Upper lobe of left lung (tissue), 4 donors: ENCODE data around the gene MAK.

Experiments
- POLR2A ChIP-seq, 4 donors: fragments of 450-650 bp; IDR thresholded peaks; one replicate each; pipeline ENCODE4 v1.5.1; 2016 to 2017; ENCODE audit warnings: antibody characterized with exemption in 4 of 4, mild to moderate bottlenecking in 2 of 4
- TF ChIP-seq, protein P1 (sequence below), 6 experiments: fragments of 450-650 bp in 4 of 6; fragments of 200-600 bp in 2 of 6; sonication (generic) in 2 of 6; IDR thresholded peaks; one replicate each; pipeline ENCODE4 v1.5.1; 2016 to 2019; ENCODE audit warnings: antibody characterized with exemption in 6 of 6

DNA sequence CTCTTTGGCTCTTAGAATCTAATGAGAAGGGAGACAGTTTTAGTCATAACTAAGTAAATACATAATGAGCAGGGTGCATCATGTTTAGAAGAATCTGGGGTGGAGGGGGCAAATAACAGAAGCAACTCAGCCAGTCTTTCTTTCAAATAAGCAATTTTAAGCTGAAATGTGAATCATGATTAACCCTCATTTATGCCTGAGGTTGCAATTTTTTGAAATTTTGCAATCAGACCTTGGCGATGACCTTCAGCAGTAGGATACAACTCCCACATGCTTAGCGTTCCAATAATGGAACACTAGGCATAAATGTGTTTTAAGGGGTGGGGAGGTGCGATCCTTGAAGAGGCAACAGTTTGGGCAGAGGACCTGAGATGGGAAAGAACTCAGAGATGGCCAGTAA lies 60.1 kb downstream of the MAK start:
- TF ChIP-seq, protein P1, sequence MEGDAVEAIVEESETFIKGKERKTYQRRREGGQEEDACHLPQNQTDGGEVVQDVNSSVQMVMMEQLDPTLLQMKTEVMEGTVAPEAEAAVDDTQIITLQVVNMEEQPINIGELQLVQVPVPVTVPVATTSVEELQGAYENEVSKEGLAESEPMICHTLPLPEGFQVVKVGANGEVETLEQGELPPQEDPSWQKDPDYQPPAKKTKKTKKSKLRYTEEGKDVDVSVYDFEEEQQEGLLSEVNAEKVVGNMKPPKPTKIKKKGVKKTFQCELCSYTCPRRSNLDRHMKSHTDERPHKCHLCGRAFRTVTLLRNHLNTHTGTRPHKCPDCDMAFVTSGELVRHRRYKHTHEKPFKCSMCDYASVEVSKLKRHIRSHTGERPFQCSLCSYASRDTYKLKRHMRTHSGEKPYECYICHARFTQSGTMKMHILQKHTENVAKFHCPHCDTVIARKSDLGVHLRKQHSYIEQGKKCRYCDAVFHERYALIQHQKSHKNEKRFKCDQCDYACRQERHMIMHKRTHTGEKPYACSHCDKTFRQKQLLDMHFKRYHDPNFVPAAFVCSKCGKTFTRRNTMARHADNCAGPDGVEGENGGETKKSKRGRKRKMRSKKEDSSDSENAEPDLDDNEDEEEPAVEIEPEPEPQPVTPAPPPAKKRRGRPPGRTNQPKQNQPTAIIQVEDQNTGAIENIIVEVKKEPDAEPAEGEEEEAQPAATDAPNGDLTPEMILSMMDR (IDR thresholded peaks at IDR 0.05), result no peak
- TF ChIP-seq POLR2A (IDR thresholded peaks at IDR 0.05), result no peak
